Gastrocnemius medialis (tissue), 4 donors: ENCODE data around the gene PDIA5. TPM values are rescaled to one million over a fixed set of nuclear protein-coding genes. Genes with fewer than 3 reads are reported as not detected.

Experiments used
- ATAC-seq, 2 donors: fragments of 150-250 bp; one replicate each; pipeline ENCODE4 v1.9.1; 2016
- DNase-seq, 2 donors: peaks; one replicate each; pipeline ENCODE4 v3.0.0-alpha.2; 2019
- H3K27ac ChIP-seq, 4 donors: fragments of 200-600 bp; sonication (generic); 1 replicate in 1 of 4; 2 replicates in 3 of 4; pipeline ENCODE4 v1.5.1; 2016 to 2018; ENCODE audit warnings: mild to moderate bottlenecking in 2 of 4, moderate library complexity in 1 of 4
- H3K27me3 ChIP-seq, 3 donors: fragments of 200-600 bp; sonication (generic) in 2 of 3; 1 replicate in 1 of 3; 2 replicates in 2 of 3; pipeline versions ENCODE4 v1.5.1 to v1.6.0; 2016 to 2019; ENCODE audit warnings: mild to moderate bottlenecking in 1 of 3, moderate library complexity in 1 of 3
- H3K36me3 ChIP-seq, 2 donors: fragments of 200-600 bp; sonication (generic) in 1 of 2; one replicate each; pipeline ENCODE4 v1.5.1; 2017 to 2018
- H3K4me1 ChIP-seq, 2 donors: fragments of 200-600 bp; sonication (generic) in 1 of 2; one replicate each; pipeline ENCODE4 v1.5.1; 2016 to 2017; ENCODE audit warnings: mild to moderate bottlenecking in 2 of 2
- H3K4me3 ChIP-seq, 4 donors: fragments of 200-600 bp; sonication (generic) in 3 of 4; 1 replicate in 1 of 4; 2 replicates in 3 of 4; pipeline ENCODE4 v1.5.1; 2016 to 2019; ENCODE audit warnings: mild to moderate bottlenecking in 2 of 4
- H3K9me3 ChIP-seq, 3 donors: fragments of 200-600 bp; sonication (generic) in 2 of 3; 1 replicate in 1 of 3; 2 replicates in 2 of 3; pipeline ENCODE4 v1.5.1; 2016 to 2019
- POLR2A ChIP-seq, 2 donors: fragments of 450-650 bp; IDR thresholded peaks; one replicate each; pipeline ENCODE4 v1.6.1; 2017; ENCODE audit warnings: antibody characterized with exemption in 2 of 2, mild to moderate bottlenecking in 2 of 2, moderate library complexity in 2 of 2
- in situ Hi-C, 4 donors: fragments of 200-750 bp; cut with MboI; loops; one replicate each; pipeline versions ENCODE4 v1.15.0 to v1.8.0; 2017; ENCODE audit warnings: low sequenced_read_pairs in 4 of 4
- intact Hi-C: fragments of 100-400 bp; cut with DNase I; formaldehyde crosslinking; loops from one replicate; pipeline ENCODE4 v1.15.1; 2023; ENCODE audit warnings: low total_unique reads
- total RNA-seq, 4 donors: library from RNA; depleted of rRNA; stranded (reverse); fragments of >200 nt; gene quantifications; one replicate each; pipeline versions ENCODE4 v1.1.0 to v1.2.3, GENCODE V29; 2016
- TF ChIP-seq, protein P1 (sequence below), 5 experiments: fragments of 450-650 bp in 3 of 5; fragments of 200-600 bp in 2 of 5; sonication (generic) in 2 of 5; IDR thresholded peaks in 4 of 5; conservative IDR thresholded peaks in 1 of 5; 1 replicate in 4 of 5; 2 replicates in 1 of 5; pipeline ENCODE4 v1.5.1; 2016 to 2019; ENCODE audit warnings: antibody characterized with exemption in 5 of 5, mild to moderate bottlenecking in 3 of 5, moderate library complexity in 3 of 5

The PDIA5 gene
- total RNA-seq, 4 donors from 2014 or later: 2.3 to 4.2 (median 3.0) TPM

DNA sequence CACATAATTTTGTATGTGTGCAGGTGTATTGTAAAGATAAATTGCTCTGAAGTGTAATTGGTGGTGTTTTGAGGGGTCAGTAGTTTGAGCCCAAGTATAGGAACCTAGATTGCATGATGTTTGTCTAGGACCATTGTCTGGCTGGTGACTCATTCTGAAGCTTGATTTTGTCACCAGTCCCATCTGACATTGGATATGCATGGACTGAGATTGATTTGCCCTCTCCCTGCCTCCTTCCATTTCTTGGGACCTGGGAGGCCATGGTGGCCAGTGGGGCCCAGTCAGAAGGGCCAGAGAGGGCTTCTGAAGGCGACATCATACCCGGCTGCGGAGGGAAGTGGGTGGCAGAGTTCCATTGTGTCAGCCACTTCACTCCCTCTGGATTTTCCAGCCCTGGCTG, 62.3 kb downstream of the PDIA5 start:
- ATAC-seq: no peak
- no peak for DNase-seq
- H3K27ac ChIP-seq: no peak overlapping the region
- peaks cover 0 to 6% of the 10 kb centered on the region in 2 donors for H3K36me3 ChIP-seq
- H3K9me3 ChIP-seq: no peaks in the 10 kb centered on the region
- intact Hi-C loops (no loop called here), in situ Hi-C loops (no loop called here)
- no peaks in the 10 kb centered on the region for H3K27me3 ChIP-seq
- no peak overlapping the region for H3K4me3 ChIP-seq
- TF ChIP-seq POLR2A (IDR thresholded peaks at IDR 0.05): no peak
- TF ChIP-seq, protein P1, sequence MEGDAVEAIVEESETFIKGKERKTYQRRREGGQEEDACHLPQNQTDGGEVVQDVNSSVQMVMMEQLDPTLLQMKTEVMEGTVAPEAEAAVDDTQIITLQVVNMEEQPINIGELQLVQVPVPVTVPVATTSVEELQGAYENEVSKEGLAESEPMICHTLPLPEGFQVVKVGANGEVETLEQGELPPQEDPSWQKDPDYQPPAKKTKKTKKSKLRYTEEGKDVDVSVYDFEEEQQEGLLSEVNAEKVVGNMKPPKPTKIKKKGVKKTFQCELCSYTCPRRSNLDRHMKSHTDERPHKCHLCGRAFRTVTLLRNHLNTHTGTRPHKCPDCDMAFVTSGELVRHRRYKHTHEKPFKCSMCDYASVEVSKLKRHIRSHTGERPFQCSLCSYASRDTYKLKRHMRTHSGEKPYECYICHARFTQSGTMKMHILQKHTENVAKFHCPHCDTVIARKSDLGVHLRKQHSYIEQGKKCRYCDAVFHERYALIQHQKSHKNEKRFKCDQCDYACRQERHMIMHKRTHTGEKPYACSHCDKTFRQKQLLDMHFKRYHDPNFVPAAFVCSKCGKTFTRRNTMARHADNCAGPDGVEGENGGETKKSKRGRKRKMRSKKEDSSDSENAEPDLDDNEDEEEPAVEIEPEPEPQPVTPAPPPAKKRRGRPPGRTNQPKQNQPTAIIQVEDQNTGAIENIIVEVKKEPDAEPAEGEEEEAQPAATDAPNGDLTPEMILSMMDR (IDR thresholded peaks at IDR 0.05 in 4 of 5, conservative IDR thresholded peaks at IDR 0.05 in 1 of 5): no peak
- no peaks in the 10 kb centered on the region for H3K4me1 ChIP-seq

DNA sequence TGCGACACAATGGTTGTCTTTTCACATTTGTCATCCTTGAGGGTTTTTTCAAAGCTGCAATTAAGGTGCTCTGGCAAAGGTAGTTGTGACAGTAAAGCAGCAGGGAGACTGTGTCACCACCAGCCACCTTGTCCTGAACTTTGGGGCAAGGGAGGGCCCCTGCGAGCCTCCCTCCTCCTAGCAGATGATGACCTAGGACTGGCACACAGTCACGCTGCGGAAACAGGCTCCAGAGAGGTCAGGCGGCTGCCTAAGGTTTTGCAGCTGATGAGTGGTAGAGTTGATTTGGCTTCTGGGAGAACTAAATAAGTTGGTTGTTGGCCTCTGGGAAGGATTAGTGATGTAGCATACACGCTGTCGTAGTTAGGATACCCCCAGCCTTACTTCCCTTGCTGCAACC, 62.7 kb downstream of the PDIA5 start:
- in situ Hi-C loops: no loop called here
- TF ChIP-seq POLR2A (IDR thresholded peaks at IDR 0.05): no peak
- TF ChIP-seq, protein P1 (IDR thresholded peaks at IDR 0.05 in 4 of 5, conservative IDR thresholded peaks at IDR 0.05 in 1 of 5): no peak
- Histone ChIP-seq H3K4me3 (no peak overlapping the region), H3K27ac (no peak overlapping the region), H3K36me3 (peaks cover 0 to 5% of the 10 kb centered on the region in 2 donors), H3K9me3 (no peaks in the 10 kb centered on the region), H3K27me3 (no peaks in the 10 kb centered on the region), H3K4me1 (no peaks in the 10 kb centered on the region)
- DNase-seq (no peak), ATAC-seq (no peak)
- intact Hi-C loops: no loop called here

DNA sequence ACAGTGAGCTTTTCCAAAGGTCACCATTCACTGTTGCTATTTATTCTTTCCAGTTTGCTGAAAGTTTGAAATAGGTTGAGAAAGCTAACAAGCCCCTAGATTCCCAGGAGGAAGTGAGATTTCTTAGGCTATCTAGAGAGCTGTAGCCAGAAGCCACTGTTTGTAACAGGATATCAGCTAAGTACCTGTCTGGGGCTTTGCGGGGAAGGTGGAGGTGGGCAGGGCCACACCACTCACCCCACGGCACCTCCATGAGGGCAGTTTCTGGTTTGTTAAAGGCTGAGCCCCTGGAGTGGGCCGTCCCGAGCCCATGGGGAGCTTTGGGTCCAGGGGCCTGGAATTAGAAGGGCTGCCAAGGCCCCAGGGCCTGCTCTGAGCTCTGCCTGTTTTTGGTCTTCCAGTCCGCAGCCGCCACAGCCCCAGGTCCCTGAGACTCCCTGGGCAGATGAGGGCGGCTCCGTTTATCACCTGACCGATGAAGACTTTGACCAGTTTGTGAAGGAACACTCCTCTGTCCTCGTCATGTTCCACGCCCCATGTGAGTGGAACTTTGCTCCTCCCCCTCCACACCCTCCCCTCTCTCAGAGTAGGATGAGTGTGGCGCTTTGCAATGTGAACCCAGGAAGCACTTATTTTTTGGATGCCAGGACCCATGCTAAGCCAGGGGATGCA, 63.4 kb downstream of the PDIA5 start:
- Histone ChIP-seq H3K27me3 (no peaks in the 10 kb centered on the region), H3K4me3 (no peak overlapping the region), H3K27ac (no peak overlapping the region), H3K4me1 (no peaks in the 10 kb centered on the region), H3K9me3 (no peaks in the 10 kb centered on the region), H3K36me3 (no peaks in the 10 kb centered on the region)
- no peak for TF ChIP-seq POLR2A (IDR thresholded peaks at IDR 0.05)
- TF ChIP-seq, protein P1 (IDR thresholded peaks at IDR 0.05 in 4 of 5, conservative IDR thresholded peaks at IDR 0.05 in 1 of 5): no peak
- ATAC-seq: no peak
- in situ Hi-C loops: no loop called here
- intact Hi-C loops: no loop called here
- no peak for DNase-seq

DNA sequence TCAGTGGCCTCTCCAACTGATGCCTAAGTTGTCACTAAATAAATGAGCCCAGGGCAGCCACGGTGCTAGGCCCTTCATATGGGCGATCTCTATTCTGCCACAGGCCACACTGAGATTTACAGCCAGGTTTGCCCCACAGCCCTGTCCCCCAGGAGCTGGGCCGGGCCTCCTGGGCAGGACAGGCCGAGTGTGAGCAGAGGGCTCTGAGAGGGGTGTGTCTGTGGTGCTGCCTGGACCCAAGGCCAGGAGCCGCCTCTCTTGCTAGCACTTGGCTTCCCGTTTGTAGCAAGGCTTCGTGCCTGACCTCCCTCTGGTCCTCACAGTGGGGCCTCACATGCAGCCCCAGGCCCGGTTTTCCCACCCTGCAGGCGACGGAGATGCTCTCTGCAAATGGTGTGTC, 67.8 kb downstream of the PDIA5 start:
- H3K9me3 ChIP-seq: no peaks in the 10 kb centered on the region
- H3K36me3 ChIP-seq: no peaks in the 10 kb centered on the region
- ATAC-seq (no peak), DNase-seq (no peak)
- no peak overlapping the region for H3K4me3 ChIP-seq
- intact Hi-C loops (no loop called here), in situ Hi-C loops (no loop called here)
- no peaks in the 10 kb centered on the region for H3K4me1 ChIP-seq
- no peak overlapping the region for H3K27ac ChIP-seq
- no peaks in the 10 kb centered on the region for H3K27me3 ChIP-seq
- no peak for TF ChIP-seq POLR2A (IDR thresholded peaks at IDR 0.05)
- TF ChIP-seq, protein P1 (IDR thresholded peaks at IDR 0.05 in 4 of 5, conservative IDR thresholded peaks at IDR 0.05 in 1 of 5): no peak

DNA sequence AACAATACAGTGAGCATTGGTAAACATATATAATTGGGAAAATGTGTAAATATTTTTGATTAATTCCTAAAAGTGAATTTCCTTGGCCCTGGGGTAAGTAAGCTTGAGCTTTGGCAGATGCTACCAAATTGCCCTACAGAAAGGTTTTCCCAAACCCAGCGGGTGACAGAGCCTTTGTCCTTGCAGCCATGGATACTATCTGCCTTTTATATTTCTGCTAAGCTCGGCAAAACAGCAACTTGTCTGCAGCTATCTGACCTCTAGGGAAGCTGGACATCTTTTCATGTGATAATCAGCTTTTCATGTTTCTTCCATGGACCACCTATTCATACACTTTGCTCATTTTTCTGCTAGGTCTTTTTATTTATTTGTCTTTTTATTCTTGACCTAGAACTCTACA, 70.2 kb downstream of the PDIA5 start:
- no peaks in the 10 kb centered on the region for H3K27me3 ChIP-seq
- intact Hi-C loops (no loop called here), in situ Hi-C loops (no loop called here)
- no peak for TF ChIP-seq POLR2A (IDR thresholded peaks at IDR 0.05)
- TF ChIP-seq, protein P1 (IDR thresholded peaks at IDR 0.05 in 4 of 5, conservative IDR thresholded peaks at IDR 0.05 in 1 of 5): no peak
- ATAC-seq: no peak
- H3K4me3 ChIP-seq: no peak overlapping the region
- no peaks in the 10 kb centered on the region for H3K36me3 ChIP-seq
- H3K9me3 ChIP-seq: no peaks in the 10 kb centered on the region
- DNase-seq: no peak
- no peak overlapping the region for H3K27ac ChIP-seq
- H3K4me1 ChIP-seq: no peaks in the 10 kb centered on the region
